Inflammatory macrophage treated with lipopolysaccharide for 4 hours (primary cell): ENCODE data around the gene EGLN2.
"Not testable (repeated sequence)": the region's sequence is repeated elsewhere in the genome, so short reads cannot be mapped to it uniquely, and the experiment has no call there.

Experiments used
- DNase-seq: peaks from one replicate; pipeline ENCODE4 v3.0.0-alpha.2; 2020

Gene EGLN2

DNA sequence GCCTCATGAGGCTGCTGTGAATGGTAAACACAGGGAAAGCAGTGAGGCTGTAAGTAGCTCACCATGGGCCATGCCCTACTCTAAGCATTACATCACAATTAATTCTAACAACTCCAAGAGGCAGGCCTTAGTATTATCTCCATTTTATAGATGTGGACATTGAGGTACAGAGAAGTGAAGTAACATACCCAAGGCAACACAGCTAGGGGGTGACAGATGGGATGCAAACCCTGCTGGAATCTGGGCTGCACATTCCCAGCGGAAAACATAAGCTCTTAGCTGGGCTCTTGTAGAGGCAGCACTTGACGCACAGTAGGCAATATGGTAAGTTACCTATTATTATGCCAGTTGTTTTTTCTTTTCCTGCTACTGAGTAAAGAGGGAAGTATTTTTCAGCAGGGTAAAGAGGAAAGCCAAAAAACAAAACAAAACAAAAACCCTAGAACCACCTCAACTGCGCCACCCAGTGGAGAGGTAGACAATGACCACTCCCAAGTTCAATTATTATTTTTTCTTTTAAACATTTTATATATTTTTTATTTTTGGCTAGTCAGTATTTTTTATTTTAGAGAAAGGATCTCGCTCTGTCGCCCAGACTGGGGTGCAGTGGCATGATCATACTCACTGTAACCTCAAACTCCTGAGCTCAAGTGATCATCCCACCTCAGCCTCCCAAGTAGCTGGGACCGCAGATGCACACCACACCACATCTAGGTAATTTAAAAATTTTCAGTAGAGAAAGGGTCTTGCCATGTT is 20.7 kb downstream of the EGLN2 start:
- DNase-seq: peak; percentile 53

GRCh38 chr19:40822161-40822560 is 23.2 kb downstream of the EGLN2 start:
- no peak for DNase-seq

- DNase-seq: peak; percentile 71
These were observed 23.9 kb downstream of the EGLN2 start for GRCh38 chr19:40822704-40823553.

GRCh38 chr19:40824916-40825315 is 25.9 kb downstream of the EGLN2 start:
- DNase-seq: not testable (repeated sequence)

DNA sequence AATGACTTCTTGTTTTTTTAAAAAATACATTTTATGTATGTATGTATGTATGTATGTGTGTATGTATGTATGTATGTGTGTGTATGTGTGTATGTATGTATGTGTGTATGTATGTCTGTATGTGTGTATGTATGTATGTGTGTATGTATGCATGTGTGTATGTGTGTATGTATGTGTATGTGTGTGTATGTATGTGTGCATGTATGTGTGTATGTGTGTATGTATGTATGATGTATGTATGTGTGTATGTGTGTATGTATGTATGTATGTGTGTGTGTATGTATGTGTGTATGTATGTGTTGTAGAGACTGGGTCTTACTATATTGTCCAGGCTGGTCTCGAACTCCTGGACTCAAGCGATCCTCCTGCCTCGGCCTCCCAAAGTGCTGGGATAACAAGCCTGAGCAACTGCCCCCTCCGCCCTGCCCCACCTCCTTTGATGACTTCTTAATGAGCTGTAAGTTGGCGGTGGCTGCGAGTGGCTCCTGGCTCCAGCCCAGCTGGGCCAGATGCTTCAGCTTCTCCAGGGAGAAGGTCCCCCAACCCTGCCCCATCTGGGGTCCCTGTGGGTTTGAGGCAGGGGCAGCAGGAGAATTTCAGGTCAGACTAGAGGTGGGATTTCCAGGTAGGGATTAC is 26.6 kb downstream of the EGLN2 start:
- DNase-seq: not testable (repeated sequence)

DNA sequence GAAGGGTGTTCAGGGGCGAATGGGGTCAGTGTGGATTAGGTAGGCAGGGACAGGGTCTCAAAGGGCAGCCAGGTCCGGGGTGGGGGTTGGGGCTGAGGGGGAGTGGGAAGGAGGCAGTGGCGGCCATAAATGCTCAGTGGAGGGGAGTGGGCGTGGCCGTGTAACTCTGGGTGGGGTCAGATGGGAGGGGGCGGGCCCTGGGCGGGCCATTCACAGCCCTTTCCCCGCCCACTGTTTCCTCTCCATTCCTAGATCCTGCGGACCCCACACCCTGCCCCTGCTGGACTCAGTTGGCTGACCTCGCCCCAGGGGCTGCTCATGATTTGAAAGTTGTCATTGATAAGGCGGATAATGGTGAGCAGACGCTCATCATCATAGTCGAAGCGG is 27.3 kb downstream of the EGLN2 start:
- not testable (repeated sequence) for DNase-seq

- not testable (repeated sequence) for DNase-seq
These were observed 27.9 kb downstream of the EGLN2 start for GRCh38 chr19:40826699-40827385.

DNA sequence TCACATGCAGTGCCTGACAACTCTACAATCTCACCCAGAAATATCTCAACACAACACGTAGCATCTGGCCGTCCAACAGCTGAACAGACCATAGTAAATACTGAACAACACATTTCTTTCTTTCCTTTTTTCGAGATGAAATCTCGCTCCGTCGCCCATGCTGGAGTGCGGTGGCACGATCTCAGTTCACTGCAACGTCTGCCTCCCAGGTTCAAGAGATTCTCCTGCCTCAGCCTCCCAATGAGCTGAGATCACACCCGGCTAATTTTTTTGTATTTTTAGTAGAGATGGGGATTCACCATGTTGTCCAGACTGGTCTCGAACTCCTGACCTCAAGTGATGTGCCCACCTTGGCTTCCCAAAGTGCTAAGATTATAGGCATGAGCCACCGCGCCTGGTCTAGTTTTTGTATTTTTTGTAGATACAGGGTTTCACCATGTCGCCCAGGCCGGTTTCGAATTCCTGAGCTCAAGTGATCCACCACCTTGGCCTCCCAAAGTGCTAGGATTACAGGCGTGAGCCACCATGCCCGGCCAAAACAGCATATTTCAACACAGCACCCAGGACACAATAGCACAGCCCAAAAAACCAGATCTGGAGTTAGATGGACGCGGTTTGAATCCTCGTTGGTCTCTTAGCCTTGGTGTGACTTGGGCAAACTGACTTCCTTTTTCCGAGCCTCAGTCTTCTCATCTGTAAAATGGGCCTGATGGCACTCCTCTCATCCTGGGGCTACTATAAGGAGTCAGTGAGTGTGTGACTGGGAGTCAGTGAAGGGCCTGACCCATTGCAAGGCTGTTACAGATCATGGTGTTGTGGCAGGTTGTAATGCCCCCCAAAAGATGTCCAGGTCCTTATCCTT is 28.6 kb downstream of the EGLN2 start:
- DNase-seq: no peak

DNA sequence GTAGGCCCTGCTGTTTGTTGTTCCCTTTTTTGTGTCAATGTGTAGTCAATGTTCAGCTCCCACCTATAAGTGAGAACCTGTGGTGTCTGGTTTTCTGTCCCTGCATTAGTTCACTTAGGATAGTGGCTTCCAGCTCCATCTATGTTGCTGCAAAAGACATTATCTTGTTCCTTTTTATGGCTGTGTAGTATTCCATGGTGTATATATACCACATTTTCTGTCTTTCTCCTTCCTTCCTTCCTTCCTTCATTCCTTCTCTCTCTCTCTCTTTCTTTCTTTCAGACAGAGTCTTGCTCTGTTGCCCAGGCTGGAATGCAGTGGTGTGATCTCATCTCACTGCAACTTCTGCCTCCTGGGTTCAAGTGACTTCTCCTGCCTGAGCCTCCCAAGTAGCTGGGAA is 30.2 kb downstream of the EGLN2 start:
- no peak for DNase-seq

DNA sequence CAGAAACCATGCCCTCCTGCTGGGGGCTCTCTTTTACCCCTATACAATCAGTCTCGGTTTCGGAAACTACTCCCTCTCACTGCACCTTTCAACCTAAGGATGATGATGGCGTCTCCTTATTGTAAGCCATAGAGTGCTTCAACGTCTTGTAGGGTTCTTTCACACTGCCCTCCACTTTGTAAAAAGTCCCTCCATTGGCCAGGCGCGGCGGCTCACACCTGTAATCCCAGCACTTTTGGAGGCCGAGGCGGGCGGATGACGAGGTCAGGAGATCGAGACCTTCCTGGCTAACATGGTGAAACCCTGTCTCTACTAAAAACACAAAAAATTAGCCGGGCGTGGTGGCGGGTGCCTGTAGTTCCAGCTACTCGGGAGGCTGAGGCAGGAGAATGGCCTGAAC is 31.8 kb downstream of the EGLN2 start:
- DNase-seq: not testable (repeated sequence)

DNA sequence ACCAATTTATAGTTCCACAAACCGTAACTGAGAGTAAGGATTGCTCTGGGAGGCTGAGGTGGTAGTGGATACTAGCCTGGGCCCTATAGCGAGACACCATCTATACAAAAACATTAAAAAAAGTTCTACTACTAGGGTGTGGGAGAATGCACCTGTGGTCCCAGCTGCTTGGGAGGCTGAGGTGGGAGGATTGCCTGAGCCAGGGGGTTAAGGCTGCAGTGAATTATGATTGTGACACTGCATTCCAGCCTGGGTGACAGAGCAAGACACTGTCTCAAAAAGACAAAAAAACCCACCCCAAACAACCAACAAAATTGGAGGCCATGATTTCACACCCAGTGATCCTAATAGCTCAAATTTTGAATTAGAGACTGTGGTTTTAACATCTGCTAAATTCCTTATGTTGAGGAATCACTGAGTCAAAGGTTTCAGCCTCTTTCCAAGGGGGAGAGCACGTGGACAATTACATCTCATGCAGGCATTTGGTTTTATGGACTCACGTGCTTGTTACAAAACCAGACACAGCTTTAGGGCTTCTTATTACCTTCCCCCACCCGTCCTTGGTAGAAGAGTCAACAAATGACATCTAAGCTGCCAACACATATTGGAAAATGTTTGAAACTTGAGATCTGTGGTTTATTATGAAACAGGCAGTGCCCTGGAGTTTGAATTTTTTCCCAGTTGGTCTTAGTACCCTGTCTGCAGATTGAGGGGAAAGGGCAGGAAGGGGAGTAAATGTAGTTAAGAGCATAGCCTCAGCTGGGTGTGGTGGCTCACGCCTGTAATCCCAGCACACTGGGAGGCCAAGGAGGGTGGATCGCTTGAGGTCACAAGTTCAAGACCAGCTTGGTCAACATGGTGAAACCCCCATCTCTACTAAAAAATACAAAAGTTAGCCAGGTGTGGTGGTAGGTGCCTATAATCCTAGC is 32.8 kb downstream of the EGLN2 start:
- peak; percentile 65 for DNase-seq

- not testable (repeated sequence) for DNase-seq
These were observed 33.4 kb downstream of the EGLN2 start for GRCh38 chr19:40832431-40832790.

DNA sequence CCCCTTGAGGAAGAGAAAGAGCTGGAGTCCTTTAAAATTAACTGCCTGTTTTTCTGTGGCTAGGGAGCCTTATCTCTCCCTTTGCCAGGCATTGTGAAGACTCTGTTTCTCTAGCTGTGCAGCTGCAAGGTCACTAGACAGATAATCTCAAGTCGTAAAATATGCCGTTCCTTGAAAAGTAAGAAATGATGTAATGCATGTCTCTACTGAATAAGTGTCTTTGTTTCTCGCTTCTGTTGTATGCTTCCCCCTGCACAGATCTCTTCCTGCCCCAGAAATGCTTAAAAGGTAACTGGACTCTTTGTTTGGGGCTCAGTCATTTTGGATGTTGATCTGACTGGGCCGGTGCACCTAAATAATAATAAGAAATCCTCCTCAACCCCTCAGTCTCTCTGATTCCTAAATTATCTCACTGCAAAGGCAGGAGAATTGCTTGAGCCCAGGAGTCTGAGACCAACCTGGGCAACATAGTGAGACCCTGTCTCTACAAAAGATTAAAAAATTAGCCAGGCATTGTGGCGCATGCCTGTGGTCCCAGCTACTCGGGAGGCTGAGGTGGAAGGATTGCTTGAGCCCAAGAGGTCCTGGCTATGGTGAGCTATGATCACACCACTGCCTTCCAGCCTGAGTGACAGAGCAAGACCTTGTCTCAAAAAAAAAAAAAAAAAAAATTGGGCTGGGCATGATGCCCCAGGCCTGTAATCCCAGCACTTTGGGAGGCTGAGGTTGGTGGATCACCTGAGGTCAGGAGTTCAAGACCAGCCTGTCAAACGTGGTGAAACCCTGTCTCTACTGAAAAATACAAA is 34.9 kb downstream of the EGLN2 start:
- DNase-seq: not testable (repeated sequence)

DNA sequence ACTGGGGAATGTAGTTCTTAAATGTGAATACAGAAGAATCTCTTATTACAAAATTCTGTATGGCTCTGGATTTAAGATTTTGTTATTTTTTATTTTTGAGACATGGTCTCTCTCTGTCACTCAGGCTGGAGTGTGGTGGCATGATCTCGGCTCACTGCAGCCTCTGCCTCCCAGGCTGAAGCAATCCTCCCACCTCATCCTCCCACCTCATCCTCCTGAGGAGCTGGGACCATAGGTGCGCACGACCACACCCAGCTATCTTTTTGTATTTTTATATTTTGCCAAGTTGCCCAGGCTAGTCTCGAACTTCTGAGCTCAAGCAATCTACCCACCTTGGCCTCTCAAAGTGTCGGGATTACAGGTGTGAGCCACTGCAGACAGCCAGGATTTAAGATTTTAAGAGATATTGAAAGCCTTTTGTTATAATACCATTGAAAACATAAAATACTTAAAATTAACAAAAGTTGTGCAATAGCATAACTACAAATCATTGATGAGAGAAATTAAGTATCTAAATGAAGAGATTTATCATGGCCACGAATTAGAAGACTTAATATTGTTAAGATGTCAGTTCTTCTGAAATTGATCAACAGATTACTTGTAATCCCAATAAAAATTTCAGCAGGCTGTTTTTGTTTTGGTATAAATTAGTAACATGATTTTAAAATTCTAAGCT is 37.9 kb downstream of the EGLN2 start:
- no peak for DNase-seq

DNA sequence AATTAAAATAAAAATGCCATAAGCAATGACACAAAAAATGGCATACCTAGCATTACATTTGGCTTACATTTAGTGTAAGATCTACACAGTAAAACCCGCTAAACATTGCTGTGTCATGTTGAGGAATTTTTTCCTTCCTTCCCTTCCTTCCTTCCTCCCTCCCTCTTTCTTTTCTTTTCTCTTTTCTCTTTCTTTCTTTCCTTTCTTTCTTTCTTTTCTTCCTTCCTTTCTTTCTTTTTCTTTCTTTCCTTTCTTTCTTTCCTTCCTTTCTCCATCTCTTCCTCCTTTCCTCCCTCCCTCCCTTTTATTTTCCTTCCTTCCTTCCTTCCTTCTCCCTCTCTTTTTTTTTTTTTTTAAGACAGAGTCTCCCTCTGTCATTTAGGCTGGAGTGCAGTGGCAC is 39.5 kb downstream of the EGLN2 start:
- not testable (repeated sequence) for DNase-seq

GRCh38 chr19:40842012-40842411 is 43.0 kb downstream of the EGLN2 start:
- not testable (repeated sequence) for DNase-seq

DNA sequence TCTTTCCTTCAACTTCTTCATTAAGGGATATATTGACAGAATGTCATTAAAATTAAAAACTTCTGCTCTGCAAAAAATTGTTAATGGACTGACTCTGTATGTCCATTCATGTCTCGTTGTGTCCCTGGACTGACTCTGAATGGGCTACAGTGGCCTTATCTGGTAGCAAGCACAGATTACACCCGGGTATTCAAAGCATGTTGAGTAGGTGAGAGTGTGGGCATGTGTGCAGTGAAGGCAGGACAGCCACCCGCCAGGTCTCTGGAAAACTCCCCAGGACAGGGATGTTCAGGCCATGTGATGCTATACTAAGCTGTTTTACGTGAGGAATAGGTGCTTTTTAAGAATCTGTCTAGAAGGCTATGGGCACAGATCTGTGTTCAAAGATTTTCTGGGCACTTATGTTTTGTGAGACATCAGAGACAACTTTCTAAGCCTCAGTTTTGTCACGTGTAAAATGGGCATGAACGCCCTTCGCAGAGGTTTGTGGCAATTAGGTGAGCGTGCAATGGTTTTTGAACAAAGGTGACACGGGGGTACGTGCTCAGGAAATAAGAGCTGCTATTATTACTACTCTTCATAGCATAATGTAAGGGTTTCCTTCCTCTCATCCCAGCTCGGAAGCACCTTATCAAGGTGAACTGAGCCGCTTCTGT is 44.1 kb downstream of the EGLN2 start:
- not testable (repeated sequence) for DNase-seq

- peak; percentile 40 for DNase-seq
These were observed 44.7 kb downstream of the EGLN2 start for GRCh38 chr19:40843653-40844052.

- DNase-seq: not testable (repeated sequence)
These were observed 47.7 kb downstream of the EGLN2 start for GRCh38 chr19:40846722-40847121.
